H9 (cell line): ENCODE results near the gene TENT5C. TPM values are rescaled to one million over a fixed set of nuclear protein-coding genes. Genes with fewer than 3 reads are reported as not detected.
A peak's percentile ranks its signal among the peaks of the same experiment; 100 is the strongest.

Source experiments
- DNase-seq: peaks from one replicate; pipeline ENCODE4 v3.0.0-alpha.2; 2017
- H2AFZ ChIP-seq: one replicate; pipeline ENCODE4 v1.6.1; 2013; ENCODE audit warnings: mild to moderate bottlenecking, low read length, control low read depth, moderate library complexity
- H2AK5ac ChIP-seq: 2 replicates; pipeline ENCODE4 v1.6.1; 2013; ENCODE audit warnings: low read length, control low read depth, mixed read lengths; ENCODE audit not compliant: insufficient read length
- H2BK120ac ChIP-seq: one replicate; pipeline ENCODE4 v1.6.1; 2013; ENCODE audit warnings: low read depth, mild to moderate bottlenecking, low read length, control low read depth, inconsistent platforms; ENCODE audit not compliant: poor library complexity, severe bottlenecking
- H2BK12ac ChIP-seq: 2 replicates; pipeline ENCODE4 v1.6.1; 2013; ENCODE audit warnings: low read length, control low read depth, mixed read lengths, low read depth; ENCODE audit not compliant: insufficient read length
- H2BK15ac ChIP-seq: 2 replicates; pipeline ENCODE4 v1.6.1; 2013; ENCODE audit warnings: low read depth, low read length, control low read depth
- H2BK20ac ChIP-seq: one replicate; pipeline ENCODE4 v1.6.1; 2013; ENCODE audit warnings: low read depth, mild to moderate bottlenecking, low read length, control low read depth, inconsistent platforms; ENCODE audit not compliant: poor library complexity, severe bottlenecking
- H2BK5ac ChIP-seq: 2 replicates; pipeline ENCODE4 v1.6.1; 2013; ENCODE audit warnings: low read length, control low read depth, mixed read lengths; ENCODE audit not compliant: insufficient read length
- H3K14ac ChIP-seq: 2 replicates; pipeline ENCODE4 v1.6.1; 2013; ENCODE audit warnings: low read length, control low read depth; ENCODE audit not compliant: insufficient read depth
- H3K18ac ChIP-seq: 2 replicates; pipeline ENCODE4 v1.6.1; 2013; ENCODE audit warnings: low read depth, mild to moderate bottlenecking, mixed read lengths, low read length, control low read depth; ENCODE audit not compliant: insufficient read length
- H3K23ac ChIP-seq: 2 replicates; pipeline ENCODE4 v1.6.1; 2013; ENCODE audit warnings: low read length, control low read depth, mixed read lengths, low read depth; ENCODE audit not compliant: insufficient read length
- H3K23me2 ChIP-seq: 2 replicates; pipeline ENCODE4 v1.6.1; 2013; ENCODE audit warnings: low read depth, mild to moderate bottlenecking, mixed read lengths, low read length, control low read depth; ENCODE audit not compliant: insufficient read length, poor library complexity, severe bottlenecking
- H3K27ac ChIP-seq: 2 replicates; pipeline ENCODE4 v1.5.1; 2013; ENCODE audit warnings: low read length, control low read depth, mixed read lengths, low read depth; ENCODE audit not compliant: insufficient read length
- H3K27me3 ChIP-seq: 2 replicates; pipeline ENCODE4 v1.6.1; 2013; ENCODE audit warnings: low read length, control low read depth, inconsistent platforms; ENCODE audit not compliant: insufficient read depth
- H3K4ac ChIP-seq: 2 replicates; pipeline ENCODE4 v1.6.1; 2013; ENCODE audit warnings: low read depth, mild to moderate bottlenecking, control low read depth, inconsistent platforms, low read length, moderate library complexity
- H3K4me1 ChIP-seq: 2 replicates; pipeline ENCODE4 v1.6.1; 2013; ENCODE audit warnings: low read length, control low read depth, inconsistent platforms; ENCODE audit not compliant: insufficient read depth
- H3K4me2 ChIP-seq: 2 replicates; pipeline ENCODE4 v1.6.1; 2013; ENCODE audit warnings: low read length, control low read depth, mixed read lengths; ENCODE audit not compliant: insufficient read length, insufficient read depth
- H3K56ac ChIP-seq: 2 replicates; pipeline ENCODE4 v1.6.1; 2013; ENCODE audit warnings: low read depth, mild to moderate bottlenecking, mixed read lengths, low read length, control low read depth; ENCODE audit not compliant: insufficient read length
- H3K79me1 ChIP-seq: 2 replicates; pipeline ENCODE4 v1.6.1; 2013; ENCODE audit warnings: low read depth, mild to moderate bottlenecking, moderate library complexity, low read length, control low read depth, inconsistent platforms; ENCODE audit not compliant: insufficient read depth, poor library complexity, severe bottlenecking
- H3K79me2 ChIP-seq: 2 replicates; pipeline ENCODE4 v1.6.1; 2013; ENCODE audit warnings: low read length, control low read depth, inconsistent platforms; ENCODE audit not compliant: insufficient read depth
- H3K9ac ChIP-seq: 2 replicates; pipeline ENCODE4 v1.6.1; 2013; ENCODE audit warnings: low read length, control low read depth, mixed read lengths; ENCODE audit not compliant: insufficient read length; ENCODE audit errors: extremely low read depth
- H3K9me3 ChIP-seq: one replicate; pipeline ENCODE4 v1.6.1; 2013; ENCODE audit warnings: low read depth, low read length, inconsistent platforms; ENCODE audit not compliant: control insufficient read depth
- H3T11ph ChIP-seq: one replicate; pipeline ENCODE4 v1.6.1; 2013; ENCODE audit warnings: mild to moderate bottlenecking, low read length, control low read depth, inconsistent platforms
- H4K20me1 ChIP-seq: one replicate; pipeline ENCODE4 v1.6.1; 2013; ENCODE audit not compliant: control insufficient read depth, insufficient read length, insufficient read depth
- H4K5ac ChIP-seq: 2 replicates; pipeline ENCODE4 v1.6.1; 2013; ENCODE audit warnings: low read depth, mild to moderate bottlenecking, mixed read lengths, low read length, control low read depth; ENCODE audit not compliant: insufficient read length
- H4K8ac ChIP-seq: replicated peaks from 2 replicates; pipeline ENCODE4 v1.6.1; 2013; ENCODE audit warnings: low read length, control low read depth, mixed read lengths, low read depth; ENCODE audit not compliant: insufficient read length
- H4K91ac ChIP-seq: 2 replicates; pipeline ENCODE4 v1.6.1; 2013; ENCODE audit warnings: low read depth, mild to moderate bottlenecking, moderate library complexity, mixed read lengths, low read length, control low read depth; ENCODE audit not compliant: insufficient read length
- H3K27ac Mint-ChIP-seq, 3 experiments: 2 replicates in 2 of 3; 3 replicates in 1 of 3; pipeline ENCODE4 v1.8.0; 2020 to 2021; ENCODE audit warnings: mixed read lengths in 3 of 3, mild to moderate bottlenecking in 1 of 3, moderate library complexity in 1 of 3
- H3K27me3 Mint-ChIP-seq: 2 replicates; pipeline ENCODE4 v1.8.0; 2021; ENCODE audit warnings: low read depth, mild to moderate bottlenecking, moderate library complexity, mixed read lengths
- H3K36me3 Mint-ChIP-seq, 3 experiments: 2 replicates in 2 of 3; 3 replicates in 1 of 3; pipeline ENCODE4 v1.8.0; 2020 to 2021; ENCODE audit warnings: low read depth in 3 of 3, mixed read lengths in 3 of 3; ENCODE audit not compliant: insufficient read depth in 1 of 3
- H3K4me1 Mint-ChIP-seq, 2 experiments: 2 replicates each; pipeline ENCODE4 v1.8.0; 2020; ENCODE audit warnings: mixed read lengths in 2 of 2
- H3K4me3 Mint-ChIP-seq, 2 experiments: 2 replicates in 1 of 2; 3 replicates in 1 of 2; pipeline ENCODE4 v1.8.0; 2020 to 2021; ENCODE audit warnings: mild to moderate bottlenecking in 2 of 2, mixed read lengths in 2 of 2, moderate library complexity in 1 of 2
- H3K9me3 Mint-ChIP-seq, 2 experiments: 2 replicates in 1 of 2; 3 replicates in 1 of 2; pipeline ENCODE4 v1.8.0; 2020; ENCODE audit warnings: mild to moderate bottlenecking in 2 of 2, mixed read lengths in 2 of 2, moderate library complexity in 1 of 2
- WGBS: extraction: QIAGEN DNeasy Blood & Tissue Kit; methylation state at CpG from one replicate; pipeline ENCODE4 v1.1.7; 2013; ENCODE audit warnings: missing lambda C conversion rate, low lambda C conversion rate, mixed read lengths; ENCODE audit not compliant: insufficient read length; ENCODE audit errors: extremely low coverage; 5-methylcytosine and 5-hydroxymethylcytosine counted together
- total RNA-seq: library from RNA; stranded (reverse); gene quantifications from 2 replicates; pipeline ENCODE4 v1.2.1, GENCODE V29; 2021
- TF ChIP-seq, protein P1 (sequence below): fragments of 200-600 bp; sonication (generic); conservative IDR thresholded peaks from 3 replicates; pipeline ENCODE4 v1.8.0; 2021; ENCODE audit warnings: antibody characterized with exemption, mild to moderate bottlenecking

TENT5C gene
- total RNA-seq, 1 experiment from 2014 or later, result 0.37 TPM

GRCh38 chr1:117590273-117590925, 15.4 kb upstream of the TENT5C start:
- no peak overlapping the region for H4K5ac ChIP-seq
- DNase-seq, result peak; percentile 40
- no peak overlapping the region for H3K9ac ChIP-seq
- no peaks in the 10 kb centered on the region for H3K9me3 ChIP-seq
- TF ChIP-seq, protein P1, sequence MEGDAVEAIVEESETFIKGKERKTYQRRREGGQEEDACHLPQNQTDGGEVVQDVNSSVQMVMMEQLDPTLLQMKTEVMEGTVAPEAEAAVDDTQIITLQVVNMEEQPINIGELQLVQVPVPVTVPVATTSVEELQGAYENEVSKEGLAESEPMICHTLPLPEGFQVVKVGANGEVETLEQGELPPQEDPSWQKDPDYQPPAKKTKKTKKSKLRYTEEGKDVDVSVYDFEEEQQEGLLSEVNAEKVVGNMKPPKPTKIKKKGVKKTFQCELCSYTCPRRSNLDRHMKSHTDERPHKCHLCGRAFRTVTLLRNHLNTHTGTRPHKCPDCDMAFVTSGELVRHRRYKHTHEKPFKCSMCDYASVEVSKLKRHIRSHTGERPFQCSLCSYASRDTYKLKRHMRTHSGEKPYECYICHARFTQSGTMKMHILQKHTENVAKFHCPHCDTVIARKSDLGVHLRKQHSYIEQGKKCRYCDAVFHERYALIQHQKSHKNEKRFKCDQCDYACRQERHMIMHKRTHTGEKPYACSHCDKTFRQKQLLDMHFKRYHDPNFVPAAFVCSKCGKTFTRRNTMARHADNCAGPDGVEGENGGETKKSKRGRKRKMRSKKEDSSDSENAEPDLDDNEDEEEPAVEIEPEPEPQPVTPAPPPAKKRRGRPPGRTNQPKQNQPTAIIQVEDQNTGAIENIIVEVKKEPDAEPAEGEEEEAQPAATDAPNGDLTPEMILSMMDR, result peak; percentile 37; the same call in 2 of the 3 replicates
- no peak overlapping the region for H3T11ph ChIP-seq
- H4K8ac ChIP-seq, result no peak overlapping the region
- H3K18ac ChIP-seq, result no peak overlapping the region
- no peak overlapping the region for H3K23ac ChIP-seq
- H3K23me2 ChIP-seq, result no peaks in the 10 kb centered on the region
- H3K27ac ChIP-seq, result no peak overlapping the region
- no peak overlapping the region for H2BK15ac ChIP-seq
- H2BK20ac ChIP-seq, result no peak overlapping the region
- no peak overlapping the region for H3K4ac ChIP-seq
- H2BK5ac ChIP-seq, result no peak overlapping the region
- Mint-ChIP-seq H3K27me3 (no peaks in the 10 kb centered on the region; the same call in 1 of the 2 replicates), H3K9me3 (no peaks in the 10 kb centered on the region), H3K36me3 (no peaks in the 10 kb centered on the region), H3K4me1 (peaks cover 8 to 9% of the 10 kb centered on the region in 2 experiments), H3K4me3 (no peak overlapping the region), H3K27ac (no peak overlapping the region)
- H2BK12ac ChIP-seq, result no peak overlapping the region
- H3K14ac ChIP-seq, result no peak overlapping the region
- no peak overlapping the region for H2AK5ac ChIP-seq
- WGBS, result no CpG with 5 or more reads among the region's 7 CpGs
- H3K27me3 ChIP-seq, result no peaks in the 10 kb centered on the region
- H3K56ac ChIP-seq, result no peak overlapping the region
- no peaks in the 10 kb centered on the region for H3K4me1 ChIP-seq
- no peak overlapping the region for H3K4me2 ChIP-seq
- H4K20me1 ChIP-seq, result no peaks in the 10 kb centered on the region
- no peaks in the 10 kb centered on the region for H3K79me2 ChIP-seq
- no peak overlapping the region for H4K91ac ChIP-seq
- H2AFZ ChIP-seq, result no peak overlapping the region
- no peaks in the 10 kb centered on the region for H3K79me1 ChIP-seq
- no peak overlapping the region for H2BK120ac ChIP-seq
